K562 (cell line): ENCODE results near the gene DCAF6.

Source experiments
- CREB1 ChIP-seq, 2 experiments: sonication (generic) in 1 of 2; formaldehyde crosslinking in 1 of 2; IDR thresholded peaks; 2 replicates each; pipeline versions ENCODE4 v1.6.1 to v1.8.0; 2012 to 2022; ENCODE audit warnings: inconsistent platforms in 1 of 2, mild to moderate bottlenecking in 1 of 2, missing genetic modification reagents in 1 of 2, moderate library complexity in 1 of 2
- FOSL1 ChIP-seq: fragments of 200-800 bp; sonication (Bioruptor generic); conservative IDR thresholded peaks from 2 replicates; pipeline ENCODE4 v1.6.1; 2016; ENCODE audit warnings: missing genetic modification characterization, missing compliant biosample characterization
- MAFK ChIP-seq: IDR thresholded peaks from 2 replicates; pipeline ENCODE4 v1.6.1; 2011; ENCODE audit warnings: low read length, improper control_type of control experiment
- MECOM ChIP-seq: fragments of 250-450 bp; sonication (Bioruptor Pico); IDR thresholded peaks from 2 replicates; pipeline ENCODE4 v1.8.0; 2022; ENCODE audit warnings: inconsistent platforms
- MIER1 ChIP-seq: fragments of 450-650 bp; IDR thresholded peaks from 2 replicates; pipeline ENCODE4 v1.6.1; 2016; ENCODE audit warnings: antibody characterized with exemption, mild to moderate bottlenecking, low read depth
- RAD21 ChIP-seq, 2 experiments: fragments of 250-450 bp in 1 of 2; fragments of 450-650 bp in 1 of 2; sonication (Bioruptor Pico) in 1 of 2; formaldehyde crosslinking in 1 of 2; IDR thresholded peaks in 1 of 2; conservative IDR thresholded peaks in 1 of 2; 2 replicates each; pipeline versions ENCODE4 v1.4.0 to v1.8.0; 2020 to 2022; ENCODE audit warnings: mild to moderate bottlenecking in 2 of 2, moderate library complexity in 1 of 2
- RB1 ChIP-seq: fragments of 450-650 bp; IDR thresholded peaks from 2 replicates; pipeline ENCODE4 v1.6.1; 2017; ENCODE audit warnings: low read depth, mild to moderate bottlenecking
- SP1 ChIP-seq: sonication (generic); formaldehyde crosslinking; IDR thresholded peaks from 2 replicates; pipeline ENCODE4 v1.8.1; 2022; ENCODE audit warnings: mild to moderate bottlenecking, missing genetic modification reagents
- SP2 ChIP-seq: IDR thresholded peaks from 2 replicates; pipeline ENCODE4 v1.6.1; 2011; ENCODE audit warnings: mild to moderate bottlenecking, low read depth, low read length, moderate library complexity; ENCODE audit not compliant: poor library complexity, severe bottlenecking; ENCODE audit errors: extremely low read depth
- STAG1 ChIP-seq: sonication (generic); formaldehyde crosslinking; IDR thresholded peaks from 2 replicates; pipeline ENCODE4 v1.5.0; 2020; ENCODE audit warnings: missing genetic modification reagents, borderline replicate concordance

DNA sequence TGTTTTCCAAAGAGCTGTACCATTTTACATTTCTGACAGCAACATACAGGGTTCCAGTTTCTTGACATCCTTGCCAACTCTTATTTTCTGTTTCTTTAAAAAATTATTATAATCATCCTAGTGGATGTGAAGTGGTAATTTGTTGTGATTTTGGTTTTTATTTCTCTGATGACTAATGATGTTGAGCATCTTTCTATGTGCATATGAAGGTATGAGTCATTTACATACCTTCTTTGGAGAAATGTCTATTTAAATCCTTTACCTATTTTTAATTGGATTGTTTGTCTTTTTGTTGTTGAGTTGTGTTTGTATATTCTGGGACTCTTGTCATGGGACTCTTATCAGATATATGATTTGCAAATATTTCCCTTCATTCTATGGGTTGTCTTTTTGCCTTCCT lies 21.2 kb downstream of the DCAF6 start:
- no peak for TF ChIP-seq MECOM (CRISPR knock-in tag)
- TF ChIP-seq MIER1 = no peak
- TF ChIP-seq FOSL1 (tag) = 0 out of 2 replicates have a peak, but pooled peaks have one; percentile 9
- no peak for TF ChIP-seq RAD21 (CRISPR knock-in tag; conservative IDR thresholded peaks at IDR 0.05 in 1 of 2, IDR thresholded peaks at IDR 0.05 in 1 of 2)
- TF ChIP-seq MAFK = no peak
- TF ChIP-seq SP2 = no peak
- TF ChIP-seq STAG1 (CRISPR knock-in tag) = no peak
- TF ChIP-seq RB1 = no peak
- TF ChIP-seq CREB1 (IDR thresholded peaks at IDR 0.05) = no peak
- TF ChIP-seq CREB1 (CRISPR knock-in tag; IDR thresholded peaks at IDR 0.05) = no peak
- TF ChIP-seq SP1 (CRISPR knock-in tag) = no peak
